Measurements from ENCODE around the gene PEPD. TPM values are rescaled to one million over a fixed set of nuclear protein-coding genes. Genes with fewer than 3 reads are reported as not detected.

Gene PEPD
- total RNA-seq, 1 experiment from 2014 or later: 40.5 TPM

GRCh38 chr19:33418871-33419787 lies 102.5 kb downstream of the PEPD start:
- Histone ChIP-seq H3K36me3 (ENCODE audit: control insufficient read depth in 1 of 2, insufficient read depth in 2 of 2, low read length in 2 of 2) (no peaks in the 10 kb centered on the region), H2AFZ (ENCODE audit: low read depth, low read length, poor library complexity, severe bottlenecking) (no peak overlapping the region), H3K4me3 (replicated peaks in 1 of 2; ENCODE audit: low read depth in 1 of 2, low read length in 2 of 2) (no peak overlapping the region), H3K27me3 (ENCODE audit: insufficient read depth, low read length) (no peaks in the 10 kb centered on the region), H4K20me1 (ENCODE audit: insufficient read depth) (no peaks in the 10 kb centered on the region), H3K27ac (ENCODE audit: low read depth, low read length) (no peak overlapping the region), H3K4me2 (ENCODE audit: low read length) (no peak overlapping the region), H3K9me2 (ENCODE audit: insufficient read depth) (no peaks in the 10 kb centered on the region), H3K4me1 (ENCODE audit: control insufficient read depth in 1 of 2, insufficient read depth in 2 of 2, low read length in 2 of 2) (peaks cover 0 to 6% of the 10 kb centered on the region in 2 experiments; a peak in 1 of 4 replicates), H3K9me3 (ENCODE audit: control insufficient read depth in 1 of 2, insufficient read depth in 1 of 2, low read depth in 1 of 2, low read length in 2 of 2) (no peaks in the 10 kb centered on the region), H3K9ac (ENCODE audit: low read length) (no peak overlapping the region), H3K79me2 (ENCODE audit: insufficient read depth, low read length) (no peaks in the 10 kb centered on the region)
- BruUV-seq (replicated peaks): no TSS peak
- DNase-seq (ENCODE audit: low read depth, low spot score) (no peak), ATAC-seq (no peak)
- RAD21 ChIA-PET (ENCODE audit: low non-redundant PET in 1 of 2, low total read pairs in 2 of 2, uncharacterized antibody in 2 of 2, unreplicated experiment in 2 of 2): no interaction called here
- POLR2A ChIA-PET: no interaction called here
- intact Hi-C loops (cut with micrococcal nuclease): loop anchor here (5.0 kb wide), 1 partner anchor 353 kb away; no protein-coding TSS in a partner anchor
- CTCF ChIA-PET: interaction anchor here (1.4 kb wide), 1 partner anchor 359 kb away, joined by 3 read pairs; no protein-coding TSS in a partner anchor
- TF ChIP-seq EZH2phosphoT487 (IDR thresholded peaks at IDR 0.05; ENCODE audit: borderline replicate concordance) (no peak), ZBTB33 (IDR thresholded peaks at IDR 0.05; ENCODE audit: extremely low read depth, insufficient replicate concordance, low read length) (no peak), SIN3A (IDR thresholded peaks at IDR 0.05; ENCODE audit: low read depth) (no peak), ZNF274 (IDR thresholded peaks at IDR 0.05; ENCODE audit: low read depth, low read length) (no peak), EZH2 (IDR thresholded peaks at IDR 0.05) (no peak), SRF (IDR thresholded peaks at IDR 0.05; ENCODE audit: low read depth) (no peak), ATF3 (IDR thresholded peaks at IDR 0.05) (no peak), YY1 (IDR thresholded peaks at IDR 0.05; ENCODE audit: extremely low read depth, insufficient replicate concordance, low read depth, low read length) (no peak), CBX3 (IDR thresholded peaks at IDR 0.05; ENCODE audit: low read depth) (no peak), FOSL1 (IDR thresholded peaks at IDR 0.05; ENCODE audit: low read depth) (no peak), CEBPB (IDR thresholded peaks at IDR 0.05; ENCODE audit: low read depth) (no peak)

Measured in HCT116 (cell line).